Motor neuron (in vitro differentiated cells): ENCODE data around the gene AARS2. TPM values are rescaled to one million over a fixed set of nuclear protein-coding genes. Genes with fewer than 3 reads are reported as not detected.
A peak's percentile ranks its signal among the peaks of the same experiment; 100 is the strongest.

Experiments
- ATAC-seq, 8 experiments: fragments of 200-7000 bp; cut with Tn5 transposase; replicated peaks in 6 of 8; 2 replicates each; pipeline ENCODE4 v1.8.0; 2021; ENCODE audit warnings: mild to moderate bottlenecking in 8 of 8, moderate library complexity in 8 of 8
- H3K27ac ChIP-seq, 2 donors: fragments of 250-450 bp; sonication (Bioruptor Pico); 2 replicates each; pipeline ENCODE4 v1.9.0; 2021; ENCODE audit warnings: antibody characterized with exemption in 2 of 2, mild to moderate bottlenecking in 2 of 2, moderate library complexity in 1 of 2
- H3K4me1 ChIP-seq, 2 donors: fragments of 250-450 bp; sonication (Bioruptor Pico); replicated peaks in 1 of 2; 2 replicates each; pipeline ENCODE4 v1.6.1; 2021; ENCODE audit warnings: antibody characterized with exemption in 2 of 2, mild to moderate bottlenecking in 2 of 2, moderate library complexity in 1 of 2
- H3K4me3 ChIP-seq, 5 donors: fragments of 250-450 bp; sonication (Bioruptor Pico); 2 replicates each; pipeline ENCODE4 v1.9.0; 2021; ENCODE audit warnings: antibody characterized with exemption in 5 of 5, mild to moderate bottlenecking in 5 of 5, moderate library complexity in 4 of 5
- WGBS, 10 experiments: fragments of 450-650 bp; shearing (Covaris generic); methylation state at CpG; one replicate each; pipeline ENCODE4 v1.0.0; 2022; 5-methylcytosine and 5-hydroxymethylcytosine counted together
- in situ Hi-C, 9 experiments: fragments of 400-800 bp; cut with MboI; loops; one replicate each; pipeline ENCODE4 v1.15.0; 2021; ENCODE audit warnings: low sequenced_read_pairs in 9 of 9, low pct_unique_long_range_greater_than_20kb in 2 of 9; ENCODE audit not compliant: unreplicated experiment in 9 of 9
- total RNA-seq, 8 experiments: library from RNA; unstranded; fragments of 300-600 nt; gene quantifications; 2 replicates each; pipeline versions ENCODE4 v1.2.3 to v1.2.4, GENCODE V29; 2022

Gene AARS2
- total RNA-seq, 8 experiments from 2014 or later = 6.5 to 19.5 (median 11.5) TPM

GRCh38 chr6:44255105-44255808 lies 57.9 kb downstream of the AARS2 start:
- Histone ChIP-seq H3K4me3 (peak overlapping the region in 1 of 5 donors; percentile 15), H3K27ac (no peak overlapping the region), H3K4me1 (peaks cover 14 to 24% of the 10 kb centered on the region in 2 donors)
- 40 to 100% (median 78%) methylated on average over 1 to 10 of the region's 16 CpGs; no CpG with 5 or more reads in 4 of the 10 experiments for whole genome bisulfite sequencing, 10 experiments
- in situ Hi-C loops = no loop called here
- peak in 3 of 8 experiments; percentile 0 to 1 (median 0) for ATAC-seq

GRCh38 chr6:44254191-44255104 lies 58.7 kb downstream of the AARS2 start:
- 39 to 95% (median 70%) methylated on average over 1 to 5 of the region's 12 CpGs; no CpG with 5 or more reads in 3 of the 10 experiments for WGBS, 10 experiments

GRCh38 chr6:44253307-44254101 lies 59.6 kb downstream of the AARS2 start:
- ATAC-seq = no peak
- 23 to 94% (median 71%) methylated on average over 1 to 7 of the region's 10 CpGs; no CpG with 5 or more reads in 2 of the 10 experiments for WGBS, 10 experiments
- Histone ChIP-seq H3K4me3 (no peak overlapping the region), H3K4me1 (peaks cover 21 to 39% of the 10 kb centered on the region in 2 donors), H3K27ac (no peak overlapping the region)
- in situ Hi-C loops = no loop called here

More at GRCh38 chr6:44254191-44255104, 58.7 kb downstream of the AARS2 start:
- Histone ChIP-seq H3K4me3 (no peak overlapping the region), H3K4me1 (peaks cover 14 to 30% of the 10 kb centered on the region in 2 donors), H3K27ac (no peak overlapping the region)
- ATAC-seq = peak in 1 of 8 experiments; percentile 0
- in situ Hi-C loops = no loop called here

DNA sequence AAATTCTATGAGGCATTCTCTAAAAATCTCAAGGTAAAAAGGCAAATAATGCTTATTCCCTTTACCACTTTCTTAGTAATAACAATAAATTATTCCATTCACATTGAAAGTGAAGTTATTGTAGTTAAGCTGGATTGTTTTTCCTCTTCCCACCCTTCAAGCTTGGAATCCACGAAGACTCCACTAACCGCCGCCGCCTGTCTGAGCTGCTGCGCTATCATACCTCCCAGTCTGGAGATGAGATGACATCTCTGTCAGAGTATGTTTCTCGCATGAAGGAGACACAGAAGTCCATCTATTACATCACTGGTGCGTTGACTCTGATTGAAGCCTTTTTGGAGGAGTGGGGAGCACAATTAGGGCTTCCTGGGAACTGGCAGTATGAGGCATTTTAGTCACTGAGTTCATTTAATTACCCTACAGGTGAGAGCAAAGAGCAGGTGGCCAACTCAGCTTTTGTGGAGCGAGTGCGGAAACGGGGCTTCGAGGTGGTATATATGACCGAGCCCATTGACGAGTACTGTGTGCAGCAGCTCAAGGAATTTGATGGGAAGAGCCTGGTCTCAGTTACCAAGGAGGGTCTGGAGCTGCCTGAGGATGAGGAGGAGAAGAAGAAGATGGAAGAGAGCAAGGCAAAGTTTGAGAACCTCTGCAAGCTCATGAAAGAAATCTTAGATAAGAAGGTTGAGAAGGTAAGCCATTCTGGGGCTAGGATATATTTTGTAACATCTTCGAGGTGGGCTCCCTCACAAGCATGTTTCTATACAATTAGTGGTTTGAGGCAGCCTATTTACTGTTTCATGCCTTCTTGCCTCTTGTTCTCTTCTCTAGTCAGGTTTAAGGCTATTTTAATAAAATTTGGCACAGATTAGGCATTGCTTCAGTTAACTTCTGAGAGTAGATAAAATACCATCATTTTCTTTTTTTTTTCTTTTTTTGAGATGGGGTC lies 61.3 kb downstream of the AARS2 start:
- no peak for ATAC-seq
- in situ Hi-C loops = no loop called here
- Histone ChIP-seq H3K4me3 (no peak overlapping the region), H3K27ac (no peak overlapping the region), H3K4me1 (peaks cover 18 to 36% of the 10 kb centered on the region in 2 donors)
- 76 to 95% (median 90%) methylated on average over 3 to 13 of the region's 14 CpGs; no CpG with 5 or more reads in 3 of the 10 experiments for WGBS, 10 experiments

- no peak for ATAC-seq
- in situ Hi-C loops = no loop called here
- no peak overlapping the region for H3K4me3 ChIP-seq
- 43 to 100% (median 91%) methylated on average over 1 to 3 of the region's 3 CpGs; no CpG with 5 or more reads in 4 of the 10 experiments for WGBS, 10 experiments
- H3K27ac ChIP-seq = no peak overlapping the region
- H3K4me1 ChIP-seq = peaks cover 14 to 32% of the 10 kb centered on the region in 2 donors
Observed at GRCh38 chr6:44250718-44251123, 62.4 kb downstream of the AARS2 start.

GRCh38 chr6:44250067-44250717 lies 63.0 kb downstream of the AARS2 start:
- H3K4me3 ChIP-seq = peak overlapping the region in 2 of 5 donors; percentile 89 to 96
- no peak for ATAC-seq
- in situ Hi-C loops = no loop called here
- WGBS, 10 experiments = 53 to 100% (median 93%) methylated on average over 1 to 6 of the region's 6 CpGs
- H3K4me1 ChIP-seq = peaks cover 18 to 32% of the 10 kb centered on the region in 2 donors
- H3K27ac ChIP-seq = no peak overlapping the region

Other genes with a start within 250 kb of the AARS2 start
- gene MRPL14, start 185.9 kb downstream of the AARS2 start, total RNA-seq = 10 to 100 TPM; 34.3 to 82.4 (median 56.0) TPM
- 10 to 100 TPM; 29.1 to 51.4 (median 38.5) TPM for gene TMEM63B, start 185.8 kb downstream of the AARS2 start, total RNA-seq
- gene CAPN11, start 154.5 kb downstream of the AARS2 start, total RNA-seq = under 1 TPM in 3 of 8 experiments, not detected in 5; 0.13 to 0.71 (median 0.20) TPM
- gene MYMX, start 96.4 kb downstream of the AARS2 start, total RNA-seq = under 1 TPM in 2 of 8 experiments, not detected in 6; 0.27 to 0.38 TPM
- 10 to 100 TPM in 7 of 8 experiments, 1 to 10 TPM in 1; 3.8 to 58.8 (median 24.4) TPM for gene SLC29A1, start 89.8 kb downstream of the AARS2 start, total RNA-seq
- gene HSP90AB1, start 66.2 kb downstream of the AARS2 start, total RNA-seq = 1,000 to 10,000 TPM in 1 of 8 experiments, 100 to 1,000 TPM in 7; 588 to 1,345 (median 878) TPM
- gene SLC35B2, start 55.8 kb downstream of the AARS2 start, total RNA-seq = 10 to 100 TPM; 14.4 to 53.7 (median 41.0) TPM
- gene NFKBIE, start 47.8 kb downstream of the AARS2 start, total RNA-seq = 10 to 100 TPM in 1 of 8 experiments, 1 to 10 TPM in 7; 5.0 to 10.6 (median 8.0) TPM
- 10 to 100 TPM in 5 of 8 experiments, 1 to 10 TPM in 1, under 1 TPM in 2; 0.41 to 21.4 (median 14.3) TPM for gene TMEM151B, start 42.9 kb downstream of the AARS2 start, total RNA-seq
- gene SPATS1, start 29.3 kb upstream of the AARS2 start, total RNA-seq = not detected
- gene CDC5L, start 74.4 kb upstream of the AARS2 start, total RNA-seq = 10 to 100 TPM; 15.4 to 39.9 (median 27.6) TPM